MCF 10A (cell line): Measurements from ENCODE around the gene PLAC9. TPM values are rescaled to one million over a fixed set of nuclear protein-coding genes. Genes with fewer than 3 reads are reported as not detected.
A peak's percentile ranks its signal among the peaks of the same experiment; 100 is the strongest.

Experiments used
- BruUV-seq: library from RNA; stranded (reverse); fragments of 400-500 nt; replicated peaks from 2 replicates; lab custom pipeline; 2021; lab: Mats Ljungman, UMichigan
- CTCF ChIA-PET: fragments of 300-600 bp; sonication (Branson Sonifier 250); formaldehyde crosslinking; extraction: SDS; loops from one replicate; lab custom pipeline; 2021; ENCODE audit warnings: antibody characterized with exemption, inconsistent platforms; lab: Yijun Ruan, JAX
- POLR2A ChIA-PET: fragments of 300-600, 350-650 bp; sonication (Branson Sonifier 250); formaldehyde crosslinking; extraction: SDS; loops from one replicate; lab custom pipeline; 2020; ENCODE audit warnings: antibody characterized with exemption, inconsistent platforms; lab: Yijun Ruan, JAX
- DNase-seq: peaks from one replicate; pipeline ENCODE4 v3.0.0-alpha.2; 2018; ENCODE audit not compliant: unreplicated experiment
- H3K27ac Mint-ChIP-seq: one replicate; pipeline ENCODE4 v1.8.0; 2022; ENCODE audit warnings: mild to moderate bottlenecking, low read depth, mixed read lengths; ENCODE audit not compliant: unreplicated experiment
- H3K27me3 Mint-ChIP-seq: one replicate; pipeline ENCODE4 v1.8.0; 2022; ENCODE audit warnings: mixed read lengths; ENCODE audit not compliant: insufficient read depth, unreplicated experiment
- H3K36me3 Mint-ChIP-seq: one replicate; pipeline ENCODE4 v1.8.0; 2022; ENCODE audit warnings: mild to moderate bottlenecking, moderate library complexity, mixed read lengths; ENCODE audit not compliant: insufficient read depth, unreplicated experiment
- H3K4me1 Mint-ChIP-seq: one replicate; pipeline ENCODE4 v1.8.0; 2022; ENCODE audit warnings: mixed read lengths; ENCODE audit not compliant: insufficient read depth, unreplicated experiment
- H3K4me3 Mint-ChIP-seq: one replicate; pipeline ENCODE4 v1.8.0; 2022; ENCODE audit warnings: mild to moderate bottlenecking, moderate library complexity, mixed read lengths; ENCODE audit not compliant: unreplicated experiment
- H3K9me3 Mint-ChIP-seq: one replicate; pipeline ENCODE4 v1.8.0; 2022; ENCODE audit warnings: mixed read lengths; ENCODE audit not compliant: unreplicated experiment
- intact Hi-C: fragments of 100-400 bp; cut with micrococcal nuclease; formaldehyde crosslinking; loops from 2 replicates; pipeline ENCODE4 v1.14.1; 2022
- total RNA-seq: library from RNA; stranded (reverse); gene quantifications from 2 replicates; pipeline ENCODE4 v1.2.3, GENCODE V29; 2022
- TF ChIP-seq, protein P1 (sequence below): fragments of 200-600 bp; IDR thresholded peaks from one replicate; pipeline ENCODE4 v1.8.0; 2022; ENCODE audit warnings: antibody characterized with exemption, mild to moderate bottlenecking; ENCODE audit not compliant: unreplicated experiment

The PLAC9 gene
- total RNA-seq, 1 experiment from 2014 or later: 0.93 TPM

DNA sequence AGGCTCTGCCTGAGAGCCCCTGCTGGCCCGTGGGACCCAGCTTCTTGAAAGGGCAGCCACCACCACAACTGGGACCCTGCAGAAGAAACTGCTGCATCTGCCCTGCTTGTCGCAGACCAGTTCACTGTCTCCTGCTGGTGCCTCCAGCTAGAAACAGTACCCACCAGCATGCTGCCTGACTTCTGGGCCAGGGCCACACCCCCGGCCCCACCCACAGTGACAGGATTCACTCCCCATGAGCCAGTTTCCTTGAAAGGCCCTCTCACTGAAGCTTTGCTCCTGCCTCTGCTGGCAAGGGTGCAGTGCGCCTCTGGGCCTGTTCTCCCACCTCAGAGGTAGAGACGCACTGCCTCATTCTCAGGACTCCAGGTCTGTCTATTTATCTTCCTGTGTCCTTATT is 40.4 kb downstream of the PLAC9 start:
- Mint-ChIP-seq H3K36me3 (peaks cover 11% of the 10 kb centered on the region), H3K27me3 (no peaks in the 10 kb centered on the region), H3K27ac (peak overlapping the region; percentile 61), H3K4me3 (no peak overlapping the region), H3K9me3 (no peaks in the 10 kb centered on the region), H3K4me1 (peaks cover 34% of the 10 kb centered on the region)
- ChIA-PET POLR2A (no interaction called here), CTCF (interaction anchor here (0.6 kb wide), 1 partner anchor 30 kb away, joined by 3 read pairs; no protein-coding TSS in a partner anchor)
- intact Hi-C loops: no loop called here
- BruUV-seq: no TSS peak
- no peak for DNase-seq
- TF ChIP-seq, protein P1, sequence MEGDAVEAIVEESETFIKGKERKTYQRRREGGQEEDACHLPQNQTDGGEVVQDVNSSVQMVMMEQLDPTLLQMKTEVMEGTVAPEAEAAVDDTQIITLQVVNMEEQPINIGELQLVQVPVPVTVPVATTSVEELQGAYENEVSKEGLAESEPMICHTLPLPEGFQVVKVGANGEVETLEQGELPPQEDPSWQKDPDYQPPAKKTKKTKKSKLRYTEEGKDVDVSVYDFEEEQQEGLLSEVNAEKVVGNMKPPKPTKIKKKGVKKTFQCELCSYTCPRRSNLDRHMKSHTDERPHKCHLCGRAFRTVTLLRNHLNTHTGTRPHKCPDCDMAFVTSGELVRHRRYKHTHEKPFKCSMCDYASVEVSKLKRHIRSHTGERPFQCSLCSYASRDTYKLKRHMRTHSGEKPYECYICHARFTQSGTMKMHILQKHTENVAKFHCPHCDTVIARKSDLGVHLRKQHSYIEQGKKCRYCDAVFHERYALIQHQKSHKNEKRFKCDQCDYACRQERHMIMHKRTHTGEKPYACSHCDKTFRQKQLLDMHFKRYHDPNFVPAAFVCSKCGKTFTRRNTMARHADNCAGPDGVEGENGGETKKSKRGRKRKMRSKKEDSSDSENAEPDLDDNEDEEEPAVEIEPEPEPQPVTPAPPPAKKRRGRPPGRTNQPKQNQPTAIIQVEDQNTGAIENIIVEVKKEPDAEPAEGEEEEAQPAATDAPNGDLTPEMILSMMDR: no peak

- H3K27ac Mint-ChIP-seq: no peak overlapping the region
- intact Hi-C loops: no loop called here
- H3K4me3 Mint-ChIP-seq: no peak overlapping the region
- H3K4me1 Mint-ChIP-seq: peaks cover 40% of the 10 kb centered on the region
- BruUV-seq: no TSS peak
- peaks cover 11% of the 10 kb centered on the region for H3K36me3 Mint-ChIP-seq
- ChIA-PET CTCF (no interaction called here), POLR2A (interaction anchor here (0.7 to 1.2 kb wide), 2 partner anchors 14 to 31 kb away, joined by 3 to 6 read pairs; no protein-coding TSS in a partner anchor)
- no peaks in the 10 kb centered on the region for H3K27me3 Mint-ChIP-seq
- TF ChIP-seq, protein P1: no peak
- no peaks in the 10 kb centered on the region for H3K9me3 Mint-ChIP-seq
- DNase-seq: no peak
Measured at GRCh38 chr10:80173466-80173865, 40.9 kb downstream of the PLAC9 start.

DNA sequence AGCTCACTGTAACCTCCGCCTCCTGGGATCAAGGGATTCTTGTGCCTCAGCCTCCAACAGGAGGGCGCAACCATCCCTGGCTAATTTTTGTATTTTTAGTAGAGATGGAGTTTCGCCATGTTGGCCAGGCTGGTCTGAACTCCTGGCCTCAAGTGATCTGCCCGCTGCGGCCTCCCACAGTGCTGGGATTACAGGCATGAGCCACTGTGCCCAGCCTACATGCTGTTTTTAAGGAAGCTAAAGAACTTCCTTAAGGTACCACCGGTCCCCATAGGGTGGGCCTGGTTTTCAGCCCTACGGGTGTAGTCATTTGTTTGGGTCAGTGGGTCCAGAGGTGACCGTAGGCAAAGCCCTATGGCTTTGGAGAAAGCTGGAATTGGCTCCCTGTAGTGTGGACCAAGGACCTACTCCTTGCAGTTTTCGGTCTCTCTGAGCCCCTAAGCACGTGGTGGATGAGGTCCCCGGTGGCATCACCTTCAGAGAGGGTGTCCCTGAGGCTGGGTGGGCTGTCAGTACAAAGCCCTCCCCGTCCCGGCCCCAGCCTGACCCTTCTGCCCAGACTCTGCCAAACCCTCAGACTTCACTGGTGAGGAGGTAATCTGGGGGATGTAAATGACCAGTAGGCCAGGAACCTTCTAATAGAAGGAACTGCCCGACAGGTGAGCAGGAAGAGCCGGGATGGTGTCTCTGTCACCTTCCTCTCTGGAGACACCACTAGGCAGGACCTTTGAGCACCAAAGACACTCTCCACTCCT is 42.3 kb downstream of the PLAC9 start:
- intact Hi-C loops: no loop called here
- Mint-ChIP-seq H3K4me1 (peaks cover 45% of the 10 kb centered on the region), H3K9me3 (no peaks in the 10 kb centered on the region), H3K27me3 (no peaks in the 10 kb centered on the region), H3K27ac (no peak overlapping the region), H3K4me3 (no peak overlapping the region), H3K36me3 (peaks cover 11% of the 10 kb centered on the region)
- BruUV-seq: no TSS peak
- DNase-seq: no peak
- CTCF ChIA-PET: interaction anchor here (0.6 kb wide), 1 partner anchor 1415 kb away, joined by 3 read pairs; no protein-coding TSS in a partner anchor
- TF ChIP-seq, protein P1: no peak
- POLR2A ChIA-PET: interaction anchor here (1.0 to 1.2 kb wide), 2 partner anchors 20 to 29 kb away, joined by 3 read pairs; no protein-coding TSS in a partner anchor

DNA sequence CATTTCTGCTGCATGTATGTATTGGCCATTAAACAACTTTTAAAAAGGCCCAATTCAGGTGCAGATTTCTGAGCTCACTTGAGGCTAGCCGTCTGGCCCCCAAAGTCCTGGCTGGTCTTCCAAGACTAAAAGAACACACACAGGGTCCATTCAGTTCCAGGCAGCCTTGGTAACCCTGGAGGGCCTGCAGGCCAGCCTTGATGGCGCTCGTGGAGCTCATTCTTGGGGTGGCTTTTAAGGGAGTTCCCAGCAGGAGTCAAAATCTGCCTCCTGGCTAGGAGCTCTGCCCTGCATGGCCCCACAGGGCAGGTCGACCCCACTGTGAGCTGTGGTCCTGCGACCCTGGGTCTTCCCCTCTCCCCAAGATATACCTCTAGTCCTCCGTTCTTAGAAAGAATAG is 44.0 kb downstream of the PLAC9 start:
- Mint-ChIP-seq H3K4me1 (peaks cover 31% of the 10 kb centered on the region), H3K4me3 (no peak overlapping the region), H3K27me3 (no peaks in the 10 kb centered on the region), H3K27ac (no peak overlapping the region), H3K9me3 (no peaks in the 10 kb centered on the region), H3K36me3 (peaks cover 11% of the 10 kb centered on the region)
- POLR2A ChIA-PET: interaction anchor here (0.5 to 3.0 kb wide), 4 partner anchors 14 to 1307 kb away, joined by 3 to 10 read pairs (median 4); no protein-coding TSS in a partner anchor
- CTCF ChIA-PET: no interaction called here
- TF ChIP-seq, protein P1: no peak
- BruUV-seq: no TSS peak
- no peak for DNase-seq
- intact Hi-C loops: no loop called here
